LNCaP clone FGC (cell line): Measurements from ENCODE around the gene DHX29.
"Not testable (repeated sequence)": the region's sequence is repeated elsewhere in the genome, so short reads cannot be mapped to it uniquely, and the experiment has no call there.

Experiments used
- DNase-seq: peaks from one replicate; pipeline ENCODE4 v3.0.0-alpha.2; 2011; ENCODE audit warnings: low read depth
- H3K4me3 ChIP-seq: 2 replicates; pipeline ENCODE4 v1.5.1; 2011; ENCODE audit warnings: mild to moderate bottlenecking, low read depth, low read length, control low read depth
- TF ChIP-seq, protein P1 (sequence below): IDR thresholded peaks from 2 replicates; pipeline ENCODE4 v1.5.1; 2012; ENCODE audit warnings: mild to moderate bottlenecking; ENCODE audit not compliant: control insufficient read depth, insufficient read depth; ENCODE audit errors: extremely low read depth

DHX29 gene

DNA sequence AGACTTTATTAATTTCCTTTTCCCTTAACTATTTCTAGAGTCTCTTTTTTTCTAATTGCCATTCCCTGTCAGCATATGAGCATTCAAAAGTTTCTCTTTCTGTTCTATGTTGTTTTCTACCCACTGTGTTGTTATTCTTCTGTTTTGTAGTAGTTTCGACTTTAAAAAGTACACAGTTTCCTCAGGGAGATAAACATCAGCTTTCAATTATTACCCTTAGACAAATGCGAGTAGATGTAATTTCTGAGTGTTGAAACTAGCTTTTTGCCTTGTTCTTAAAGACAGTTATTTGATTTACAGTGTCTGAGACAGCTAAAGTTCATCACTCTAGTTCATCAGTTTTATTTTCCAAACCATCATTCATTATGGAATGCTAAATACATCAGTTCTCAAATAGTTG, 19.8 kb upstream of the DHX29 start:
- DNase-seq: no peak
- H3K4me3 ChIP-seq: no peak overlapping the region

DNA sequence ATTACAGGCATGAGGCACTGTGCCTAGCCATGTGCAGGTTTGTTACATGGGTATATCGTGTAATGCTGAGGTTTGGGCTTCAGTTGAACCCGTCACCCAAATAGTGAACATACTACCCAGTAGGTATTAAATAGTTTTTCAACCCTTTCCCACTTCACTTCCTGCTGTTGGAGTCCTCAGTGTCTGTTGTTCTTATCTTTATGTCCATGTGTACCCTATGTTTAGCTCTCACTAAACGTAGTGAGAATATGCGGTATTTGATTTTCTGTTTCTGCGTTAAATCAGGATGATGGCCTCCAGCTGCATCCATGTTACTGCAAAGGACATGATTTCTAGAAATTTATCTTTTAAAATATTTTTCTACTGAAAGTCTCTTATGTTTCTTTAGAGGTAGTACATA, 18.1 kb upstream of the DHX29 start:
- DNase-seq: no peak
- H3K4me3 ChIP-seq: no peak overlapping the region
- TF ChIP-seq, protein P1, sequence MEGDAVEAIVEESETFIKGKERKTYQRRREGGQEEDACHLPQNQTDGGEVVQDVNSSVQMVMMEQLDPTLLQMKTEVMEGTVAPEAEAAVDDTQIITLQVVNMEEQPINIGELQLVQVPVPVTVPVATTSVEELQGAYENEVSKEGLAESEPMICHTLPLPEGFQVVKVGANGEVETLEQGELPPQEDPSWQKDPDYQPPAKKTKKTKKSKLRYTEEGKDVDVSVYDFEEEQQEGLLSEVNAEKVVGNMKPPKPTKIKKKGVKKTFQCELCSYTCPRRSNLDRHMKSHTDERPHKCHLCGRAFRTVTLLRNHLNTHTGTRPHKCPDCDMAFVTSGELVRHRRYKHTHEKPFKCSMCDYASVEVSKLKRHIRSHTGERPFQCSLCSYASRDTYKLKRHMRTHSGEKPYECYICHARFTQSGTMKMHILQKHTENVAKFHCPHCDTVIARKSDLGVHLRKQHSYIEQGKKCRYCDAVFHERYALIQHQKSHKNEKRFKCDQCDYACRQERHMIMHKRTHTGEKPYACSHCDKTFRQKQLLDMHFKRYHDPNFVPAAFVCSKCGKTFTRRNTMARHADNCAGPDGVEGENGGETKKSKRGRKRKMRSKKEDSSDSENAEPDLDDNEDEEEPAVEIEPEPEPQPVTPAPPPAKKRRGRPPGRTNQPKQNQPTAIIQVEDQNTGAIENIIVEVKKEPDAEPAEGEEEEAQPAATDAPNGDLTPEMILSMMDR: no peak

More for the DNA sequence above, 19.8 kb upstream of the DHX29 start:
- TF ChIP-seq, protein P1: no peak

DNA sequence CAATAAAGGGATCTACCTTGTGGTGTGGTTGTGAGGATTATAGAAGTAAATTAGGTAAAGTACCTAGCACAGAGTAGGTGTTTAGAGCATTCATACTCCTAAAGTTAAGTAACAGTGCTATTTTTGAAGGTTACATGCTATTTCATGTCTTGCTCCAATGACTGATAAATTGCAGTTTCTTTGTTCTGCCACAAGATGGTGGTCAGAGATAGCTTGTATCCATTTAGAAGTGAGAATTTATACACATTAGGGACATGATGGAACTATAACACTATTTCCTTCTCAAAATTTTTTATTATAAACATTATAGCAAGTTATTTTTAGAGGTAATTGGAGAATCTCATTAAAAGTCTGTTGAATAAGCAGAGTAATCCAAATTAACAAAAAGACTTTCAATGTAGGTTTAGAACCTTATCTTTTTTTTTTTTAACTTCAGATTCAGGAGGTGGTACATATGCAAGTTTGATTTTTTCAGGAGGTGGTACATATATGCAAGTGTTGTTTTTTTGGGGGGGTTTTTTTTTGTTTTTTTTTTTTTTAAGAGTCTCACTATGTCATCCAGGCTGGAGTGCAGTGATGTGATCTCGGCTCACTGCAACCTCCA, 17.4 kb upstream of the DHX29 start:
- no peak overlapping the region for H3K4me3 ChIP-seq
- TF ChIP-seq, protein P1: peak; percentile 75
- DNase-seq: no peak

DNA sequence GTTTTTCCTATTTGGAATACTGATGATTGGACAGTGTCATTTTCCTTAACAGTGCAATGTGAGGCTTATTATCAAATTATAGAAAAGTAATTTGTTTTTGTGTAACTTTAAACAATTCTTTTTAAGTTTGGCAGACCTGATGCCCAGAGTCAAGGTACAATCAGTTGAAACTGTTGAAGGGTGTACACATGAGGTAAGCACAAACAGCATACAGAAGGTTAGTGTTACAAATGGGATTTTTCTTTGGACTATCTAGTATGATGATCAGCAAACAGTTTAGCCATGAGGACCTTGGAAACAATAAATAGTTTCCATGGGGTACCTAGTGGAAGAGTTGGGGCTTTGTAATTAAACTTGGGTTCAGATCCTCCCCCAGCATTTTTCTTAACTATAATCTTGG, 16.5 kb upstream of the DHX29 start:
- TF ChIP-seq, protein P1: no peak
- no peak for DNase-seq
- no peak overlapping the region for H3K4me3 ChIP-seq

DNA sequence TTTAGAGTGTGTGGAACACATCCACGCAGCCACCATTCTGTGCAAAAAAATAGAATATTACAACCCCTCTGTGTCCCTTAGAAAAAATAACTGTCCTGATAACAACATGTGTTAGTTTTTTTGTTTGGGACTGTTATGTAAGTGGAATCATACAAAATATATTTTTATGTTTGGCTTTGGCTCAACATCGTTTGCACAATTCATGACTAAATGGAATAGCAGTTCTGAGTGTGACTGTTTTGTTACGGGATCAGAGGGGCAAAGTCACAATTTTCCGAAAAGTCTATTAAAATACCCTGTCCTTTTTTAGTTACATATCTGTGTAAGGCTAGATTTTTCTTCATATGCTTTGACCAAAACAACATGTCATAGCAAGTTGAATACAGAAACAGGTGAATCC, 13.1 kb upstream of the DHX29 start:
- no peak overlapping the region for H3K4me3 ChIP-seq
- no peak for DNase-seq
- TF ChIP-seq, protein P1: no peak

DNA sequence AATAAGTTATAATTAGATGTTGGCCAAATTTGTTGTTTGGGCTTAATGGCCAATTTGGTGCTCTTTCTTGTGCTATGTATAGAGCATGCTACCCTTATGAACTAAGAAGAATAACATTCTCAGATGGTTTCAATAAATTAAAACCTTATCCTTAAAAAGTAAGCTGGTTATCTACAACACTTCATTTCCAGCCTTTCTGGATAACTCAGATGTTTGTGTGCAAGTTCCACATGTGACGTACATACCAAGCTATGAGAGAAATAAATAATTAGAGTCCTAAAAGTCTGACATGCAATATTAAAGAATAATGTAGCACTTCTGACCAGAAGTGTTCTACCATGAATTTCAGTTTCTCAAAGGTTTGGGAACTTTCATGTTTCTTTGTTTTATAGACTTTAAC, 12.0 kb upstream of the DHX29 start:
- no peak for DNase-seq
- no peak overlapping the region for H3K4me3 ChIP-seq
- TF ChIP-seq, protein P1: no peak

DNA sequence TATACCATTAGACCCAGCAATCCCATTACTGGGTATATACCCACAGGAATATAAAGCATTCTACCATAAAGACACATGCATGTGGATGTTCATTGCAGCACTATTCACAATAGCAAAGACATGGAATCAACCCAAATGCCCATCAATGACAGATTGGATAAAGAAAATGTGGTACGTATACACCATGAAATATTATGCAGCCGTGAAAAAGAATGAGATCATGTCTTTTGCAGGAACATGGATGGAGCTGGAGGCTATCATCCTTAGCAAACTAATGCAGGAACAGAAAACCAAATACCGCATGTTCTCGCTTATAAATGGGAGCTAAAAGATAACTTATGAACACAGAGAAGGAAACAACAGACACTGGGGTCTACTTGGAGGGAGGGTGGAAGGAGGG, 10.7 kb upstream of the DHX29 start:
- H3K4me3 ChIP-seq, DNase-seq: not testable (repeated sequence)
